Neuronal stem cell (in vitro differentiated cells): ENCODE results near the gene UGT1A7.

Experiments used
- DNase-seq: peaks from one replicate; pipeline ENCODE4 v3.0.0-alpha.2; 2013; ENCODE audit warnings: low spot score
- H2AFZ ChIP-seq: one replicate; pipeline ENCODE4 v1.6.1; 2013; ENCODE audit warnings: mild to moderate bottlenecking, low read length, inconsistent platforms
- H2AK5ac ChIP-seq: 2 replicates; pipeline ENCODE4 v1.6.1; 2013; ENCODE audit warnings: low read depth, mild to moderate bottlenecking, inconsistent platforms, low read length, moderate library complexity, mixed read lengths
- H2BK120ac ChIP-seq: 2 replicates; pipeline ENCODE4 v1.6.1; 2013; ENCODE audit warnings: low read depth, mild to moderate bottlenecking, inconsistent platforms, low read length, moderate library complexity, mixed read lengths
- H2BK12ac ChIP-seq: one replicate; pipeline ENCODE4 v1.6.1; 2013; ENCODE audit warnings: low read length, inconsistent platforms
- H2BK15ac ChIP-seq: 2 replicates; pipeline ENCODE4 v1.6.1; 2013; ENCODE audit warnings: mild to moderate bottlenecking, low read length, inconsistent platforms, mixed read lengths
- H2BK5ac ChIP-seq: one replicate; pipeline ENCODE4 v1.6.1; 2013; ENCODE audit warnings: inconsistent platforms, mild to moderate bottlenecking, low read length, moderate library complexity
- H3K14ac ChIP-seq: one replicate; pipeline ENCODE4 v1.6.1; 2013; ENCODE audit warnings: low read length, inconsistent platforms
- H3K18ac ChIP-seq: 2 replicates; pipeline ENCODE4 v1.6.1; 2013; ENCODE audit warnings: low read length, inconsistent platforms
- H3K23ac ChIP-seq: 2 replicates; pipeline ENCODE4 v1.6.1; 2013; ENCODE audit warnings: low read depth, mild to moderate bottlenecking, mixed read lengths, low read length, inconsistent platforms; ENCODE audit not compliant: poor library complexity
- H3K27ac ChIP-seq: replicated peaks from 3 replicates; pipeline ENCODE4 v1.5.1; 2013; ENCODE audit warnings: low read length, inconsistent platforms
- H3K27me3 ChIP-seq, 3 experiments: 2 replicates each; pipeline ENCODE4 v1.6.1; 2013; ENCODE audit warnings: low read length in 3 of 3, mild to moderate bottlenecking in 2 of 3, inconsistent platforms in 1 of 3, low read depth in 1 of 3, mixed read lengths in 1 of 3, moderate library complexity in 1 of 3; ENCODE audit not compliant: control insufficient read depth in 3 of 3, insufficient read depth in 3 of 3
- H3K36me3 ChIP-seq, 2 donors: replicated peaks in 1 of 2; 2 replicates each; pipeline ENCODE4 v1.6.1; 2013; ENCODE audit warnings: low read length in 2 of 2; ENCODE audit not compliant: control insufficient read depth in 2 of 2, insufficient read depth in 2 of 2
- H3K4ac ChIP-seq: 2 replicates; pipeline ENCODE4 v1.6.1; 2013; ENCODE audit warnings: inconsistent platforms, mild to moderate bottlenecking, low read length, moderate library complexity
- H3K4me1 ChIP-seq, 2 donors: 1 replicate in 1 of 2; 2 replicates in 1 of 2; pipeline ENCODE4 v1.6.1; 2013; ENCODE audit warnings: low read length in 2 of 2, low read depth in 1 of 2; ENCODE audit not compliant: control insufficient read depth in 2 of 2, insufficient read depth in 1 of 2
- H3K4me2 ChIP-seq: one replicate; pipeline ENCODE4 v1.6.1; 2013; ENCODE audit warnings: mild to moderate bottlenecking, low read length, inconsistent platforms; ENCODE audit not compliant: insufficient read depth, poor library complexity, severe bottlenecking
- H3K4me3 ChIP-seq, 2 donors: 2 replicates each; pipeline ENCODE4 v1.5.1; 2013; ENCODE audit warnings: low read length in 2 of 2, mild to moderate bottlenecking in 2 of 2, inconsistent platforms in 1 of 2, moderate library complexity in 1 of 2
- H3K79me1 ChIP-seq: one replicate; pipeline ENCODE4 v1.6.1; 2013; ENCODE audit warnings: low read depth, mild to moderate bottlenecking, inconsistent platforms, low read length, moderate library complexity
- H3K9ac ChIP-seq: one replicate; pipeline ENCODE4 v1.6.1; 2013; ENCODE audit warnings: mild to moderate bottlenecking, low read depth, low read length, inconsistent platforms; ENCODE audit not compliant: poor library complexity
- H3K9me3 ChIP-seq, 2 donors: replicated peaks in 1 of 2; 2 replicates each; pipeline versions ENCODE3 to v1.6.1; 2013; ENCODE audit warnings: low read length in 2 of 2, mild to moderate bottlenecking in 2 of 2, inconsistent platforms in 1 of 2, low read depth in 1 of 2, mixed read lengths in 1 of 2, moderate library complexity in 1 of 2; ENCODE audit not compliant: control insufficient read depth in 2 of 2, insufficient read depth in 1 of 2
- H4K8ac ChIP-seq: one replicate; pipeline ENCODE4 v1.6.1; 2013; ENCODE audit warnings: low read depth, mild to moderate bottlenecking, inconsistent platforms, low read length, moderate library complexity
- H4K91ac ChIP-seq: one replicate; pipeline ENCODE4 v1.6.1; 2013; ENCODE audit warnings: low read length, low read depth, mild to moderate bottlenecking, inconsistent platforms; ENCODE audit not compliant: poor library complexity
- WGBS, 2 donors: extraction: QIAGEN DNeasy Blood & Tissue Kit; methylation state at CpG; one replicate each; pipeline ENCODE4 v1.1.7; 2013; ENCODE audit warnings: missing lambda C conversion rate in 2 of 2, mixed read lengths in 1 of 2; ENCODE audit not compliant: insufficient read length in 2 of 2, insufficient replicate concordance in 1 of 2; ENCODE audit errors: extremely low coverage in 2 of 2; 5-methylcytosine and 5-hydroxymethylcytosine counted together

The UGT1A7 gene

GRCh38 chr2:233766416-233766815 lies 84.7 kb downstream of the UGT1A7 start:
- H2AK5ac ChIP-seq, result no peak overlapping the region
- H2BK5ac ChIP-seq, result no peak overlapping the region
- no peak overlapping the region for H3K4me2 ChIP-seq
- no CpG with 5 or more reads among the region's 4 CpGs for WGBS, 2 donors
- H2AFZ ChIP-seq, result no peak overlapping the region
- no peak overlapping the region for H3K23ac ChIP-seq
- no peak overlapping the region for H4K91ac ChIP-seq
- no peak for DNase-seq
- peaks cover 2 to 9% of the 10 kb centered on the region in 2 donors for H3K9me3 ChIP-seq
- no peak overlapping the region for H3K9ac ChIP-seq
- H4K8ac ChIP-seq, result no peak overlapping the region
- H3K14ac ChIP-seq, result no peak overlapping the region
- peak overlapping the region; percentile 57 for H3K18ac ChIP-seq
- no peaks in the 10 kb centered on the region for H3K27me3 ChIP-seq
- peaks cover 3 to 6% of the 10 kb centered on the region in 2 donors for H3K4me1 ChIP-seq
- H2BK12ac ChIP-seq, result no peak overlapping the region
- H3K27ac ChIP-seq, result no peak overlapping the region
- H3K4ac ChIP-seq, result no peak overlapping the region
- H3K36me3 ChIP-seq, result no peaks in the 10 kb centered on the region
- H2BK15ac ChIP-seq, result no peak overlapping the region
- H2BK120ac ChIP-seq, result no peak overlapping the region
- H3K79me1 ChIP-seq, result no peaks in the 10 kb centered on the region
- no peak overlapping the region for H3K4me3 ChIP-seq

- no peaks in the 10 kb centered on the region for H3K36me3 ChIP-seq
- H3K27me3 ChIP-seq, result no peaks in the 10 kb centered on the region
- no peak overlapping the region for H3K14ac ChIP-seq
- H3K4ac ChIP-seq, result no peak overlapping the region
- no peak overlapping the region for H3K23ac ChIP-seq
- H3K4me1 ChIP-seq, result peaks cover 3 to 6% of the 10 kb centered on the region in 2 donors
- no peak overlapping the region for H2BK15ac ChIP-seq
- H3K27ac ChIP-seq, result no peak overlapping the region
- no peaks in the 10 kb centered on the region for H3K79me1 ChIP-seq
- no peak overlapping the region for H2AK5ac ChIP-seq
- no peak overlapping the region for H3K4me3 ChIP-seq
- H4K91ac ChIP-seq, result no peak overlapping the region
- DNase-seq, result no peak
- H2BK120ac ChIP-seq, result no peak overlapping the region
- no peak overlapping the region for H3K4me2 ChIP-seq
- H3K9ac ChIP-seq, result no peak overlapping the region
- H2BK5ac ChIP-seq, result no peak overlapping the region
- H2AFZ ChIP-seq, result peak overlapping the region; percentile 75
- peaks cover 2 to 9% of the 10 kb centered on the region in 2 donors for H3K9me3 ChIP-seq
- WGBS, 2 donors, result no CpG with 5 or more reads among the region's 4 CpGs
- no peak overlapping the region for H4K8ac ChIP-seq
- H2BK12ac ChIP-seq, result no peak overlapping the region
- no peak overlapping the region for H3K18ac ChIP-seq
These were observed 86.4 kb downstream of the UGT1A7 start for GRCh38 chr2:233768076-233768475.

DNA sequence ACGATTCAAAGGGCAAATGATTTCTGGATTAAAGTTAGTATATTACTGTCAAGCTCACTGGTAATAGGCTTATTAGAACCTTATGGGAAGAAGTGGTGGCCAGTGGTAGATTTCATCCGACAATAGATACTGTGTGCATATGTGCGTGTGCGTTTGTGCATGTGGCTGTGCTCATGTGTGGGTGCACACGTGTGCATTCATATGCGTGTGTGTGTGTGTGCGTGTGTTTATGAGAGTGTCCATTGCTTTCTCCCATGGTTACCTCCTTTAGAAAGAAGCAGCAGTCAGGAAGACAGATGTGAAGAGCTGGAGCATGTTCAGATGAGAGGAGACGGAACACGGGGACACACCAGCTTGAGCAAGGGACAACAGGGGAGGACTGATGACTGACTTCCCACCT lies 87.6 kb downstream of the UGT1A7 start:
- no peak for DNase-seq
- Histone ChIP-seq H3K9ac (no peak overlapping the region), H3K18ac (no peak overlapping the region), H2BK15ac (no peak overlapping the region), H3K27me3 (no peaks in the 10 kb centered on the region), H3K9me3 (peaks cover 2 to 9% of the 10 kb centered on the region in 2 donors), H3K14ac (no peak overlapping the region), H3K23ac (no peak overlapping the region), H3K4me2 (no peak overlapping the region), H2BK5ac (no peak overlapping the region), H3K79me1 (no peaks in the 10 kb centered on the region), H2AK5ac (peak overlapping the region; percentile 7), H2BK120ac (no peak overlapping the region), H3K4me3 (no peak overlapping the region), H3K4me1 (peaks cover 3 to 6% of the 10 kb centered on the region in 2 donors), H2AFZ (no peak overlapping the region), H3K27ac (no peak overlapping the region), H2BK12ac (no peak overlapping the region), H4K8ac (no peak overlapping the region), H3K36me3 (no peaks in the 10 kb centered on the region), H3K4ac (no peak overlapping the region), H4K91ac (no peak overlapping the region)
- no CpG with 5 or more reads among the region's 9 CpGs for WGBS, 2 donors

DNA sequence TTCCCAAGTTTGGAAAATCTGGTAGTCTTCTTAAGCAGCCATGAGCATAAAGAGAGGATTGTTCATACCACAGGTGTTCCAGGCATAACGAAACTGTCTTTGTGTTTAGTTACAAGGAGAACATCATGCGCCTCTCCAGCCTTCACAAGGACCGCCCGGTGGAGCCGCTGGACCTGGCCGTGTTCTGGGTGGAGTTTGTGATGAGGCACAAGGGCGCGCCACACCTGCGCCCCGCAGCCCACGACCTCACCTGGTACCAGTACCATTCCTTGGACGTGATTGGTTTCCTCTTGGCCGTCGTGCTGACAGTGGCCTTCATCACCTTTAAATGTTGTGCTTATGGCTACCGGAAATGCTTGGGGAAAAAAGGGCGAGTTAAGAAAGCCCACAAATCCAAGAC lies 90.5 kb downstream of the UGT1A7 start:
- Histone ChIP-seq H3K36me3 (no peaks in the 10 kb centered on the region), H3K9me3 (peaks cover 4 to 14% of the 10 kb centered on the region in 2 donors), H2BK120ac (no peak overlapping the region), H3K79me1 (no peaks in the 10 kb centered on the region), H4K8ac (no peak overlapping the region), H3K4me3 (no peak overlapping the region), H3K9ac (no peak overlapping the region), H3K4ac (no peak overlapping the region), H2AK5ac (no peak overlapping the region), H3K23ac (no peak overlapping the region), H3K27ac (no peak overlapping the region), H4K91ac (no peak overlapping the region), H2BK15ac (no peak overlapping the region), H3K4me2 (no peak overlapping the region), H2BK12ac (no peak overlapping the region), H3K18ac (no peak overlapping the region), H3K4me1 (peaks cover 3% of the 10 kb centered on the region in 2 donors), H3K14ac (no peak overlapping the region), H2AFZ (no peak overlapping the region), H3K27me3 (no peaks in the 10 kb centered on the region), H2BK5ac (no peak overlapping the region)
- DNase-seq, result no peak
- WGBS, 2 donors, result no CpG with 5 or more reads among the region's 16 CpGs
